GM21786 (cell line): ENCODE measurements around the gene CHRM1.
A peak's percentile ranks its signal among the peaks of the same experiment; 100 is the strongest.

ENCODE experiments used
- ATAC-seq: cut with Tn5 transposase; IDR thresholded peaks from one replicate; pipeline ENCODE4 v1.9.1; 2021; ENCODE audit not compliant: unreplicated experiment

Gene CHRM1

GRCh38 chr11:62908468-62909072, 12.6 kb downstream of the CHRM1 start:
- ATAC-seq = no peak

- peak; percentile 67 for ATAC-seq
These were observed 15.1 kb downstream of the CHRM1 start for GRCh38 chr11:62905927-62906531.

- no peak for ATAC-seq
These were observed 15.9 kb downstream of the CHRM1 start for GRCh38 chr11:62905296-62905695.

GRCh38 chr11:62902932-62903331, 18.2 kb downstream of the CHRM1 start:
- no peak for ATAC-seq

GRCh38 chr11:62898027-62898426, 23.1 kb downstream of the CHRM1 start:
- ATAC-seq = no peak

GRCh38 chr11:62897311-62897710, 23.9 kb downstream of the CHRM1 start:
- ATAC-seq = no peak

GRCh38 chr11:62896049-62896448, 25.1 kb downstream of the CHRM1 start:
- no peak for ATAC-seq

GRCh38 chr11:62895501-62895900, 25.7 kb downstream of the CHRM1 start:
- ATAC-seq = no peak

GRCh38 chr11:62892077-62892922, 28.9 kb downstream of the CHRM1 start:
- no peak for ATAC-seq

DNA sequence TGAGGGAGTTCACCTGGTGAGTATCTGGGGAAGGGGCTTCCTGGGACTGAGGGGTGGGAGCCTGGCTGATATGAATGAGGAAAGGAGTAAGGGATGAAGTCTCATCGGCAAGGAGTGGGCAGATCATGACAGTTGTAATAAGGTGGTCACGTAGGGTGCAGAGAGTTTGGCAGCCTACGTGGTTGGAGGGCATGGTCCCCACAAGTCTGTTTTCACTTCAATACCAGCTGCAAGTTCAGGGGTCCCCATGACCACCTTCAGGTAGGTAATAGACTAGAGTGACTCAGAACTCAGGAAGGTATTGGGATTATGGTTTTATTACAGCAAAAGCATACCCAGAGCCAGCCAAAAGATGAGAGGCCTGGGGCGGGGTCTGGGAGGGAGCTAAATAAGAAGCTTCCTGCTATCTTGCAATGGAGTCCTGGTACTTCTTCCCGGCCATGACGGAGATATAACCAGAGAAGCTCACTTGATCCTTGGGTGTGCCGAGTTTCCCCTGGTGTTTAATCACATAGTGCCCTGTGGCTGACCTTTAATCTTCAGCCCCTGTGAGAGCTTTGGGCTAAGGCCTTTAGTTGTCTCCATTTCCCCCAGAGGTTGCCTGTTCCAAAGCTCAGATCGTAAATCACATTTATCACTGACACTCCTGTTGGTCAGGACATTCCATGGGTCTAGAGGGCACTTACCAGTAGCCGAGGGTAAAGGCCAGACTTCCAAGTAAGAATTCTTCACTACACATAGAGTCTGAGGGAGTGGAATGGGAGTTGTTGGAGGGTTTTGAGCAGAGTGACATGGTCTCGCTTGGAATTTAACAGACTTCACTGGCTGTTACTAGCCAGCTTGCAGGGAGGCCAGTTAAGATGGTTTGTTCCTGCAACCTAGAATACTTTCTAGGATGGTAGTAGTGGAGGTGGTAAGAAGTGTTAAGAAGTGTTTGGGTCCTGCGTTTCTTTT, 31.4 kb downstream of the CHRM1 start:
- no peak for ATAC-seq

DNA sequence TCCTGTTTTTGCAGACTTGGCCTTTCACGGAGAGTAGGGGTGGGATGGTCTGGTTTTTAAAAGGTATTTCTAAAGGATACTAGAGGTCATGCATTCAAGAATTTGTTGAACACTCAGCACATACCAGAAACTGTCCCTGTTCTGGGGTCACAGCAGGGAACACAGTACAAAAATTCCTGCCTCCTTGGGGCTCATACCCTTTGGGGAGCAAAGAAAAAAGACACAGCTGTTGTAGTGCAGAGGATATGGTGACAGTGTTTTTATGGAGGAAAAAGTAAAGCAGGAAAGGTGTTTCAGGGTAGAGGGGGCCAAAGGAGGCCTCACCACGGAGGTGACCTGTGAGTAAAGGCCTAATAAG, 32.1 kb downstream of the CHRM1 start:
- ATAC-seq = no peak

- no peak for ATAC-seq
These were observed 32.8 kb downstream of the CHRM1 start for GRCh38 chr11:62888406-62888805.

DNA sequence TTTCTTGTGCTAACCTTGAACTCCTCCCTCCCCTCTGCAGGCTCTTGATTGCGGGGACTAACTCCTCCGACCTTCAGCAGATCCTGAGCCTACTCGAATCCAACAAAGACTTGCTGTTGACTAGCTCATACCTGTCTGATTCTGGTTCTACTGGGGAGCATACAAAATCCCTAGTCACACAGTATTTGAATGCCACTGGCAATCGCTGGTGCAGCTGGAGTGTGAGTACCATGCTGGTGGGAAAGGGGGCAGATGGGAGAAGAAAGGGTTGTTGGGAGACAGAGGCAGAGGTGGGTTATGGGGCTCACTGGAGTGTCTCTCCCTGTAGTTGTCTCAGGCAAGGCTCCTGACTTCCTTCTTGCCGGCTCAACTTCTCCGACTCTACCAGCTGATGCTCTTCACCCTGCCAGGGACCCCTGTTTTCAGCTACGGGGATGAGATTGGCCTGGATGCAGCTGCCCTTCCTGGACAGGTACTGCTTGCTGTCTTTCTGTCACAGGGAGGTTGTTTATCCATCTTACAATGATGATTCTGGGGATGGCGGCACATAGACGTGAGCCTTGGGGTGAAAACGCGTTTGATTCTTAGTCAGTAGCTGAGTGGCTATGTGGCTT, 35.9 kb downstream of the CHRM1 start:
- ATAC-seq = no peak

GRCh38 chr11:62883673-62884072, 37.5 kb downstream of the CHRM1 start:
- no peak for ATAC-seq

GRCh38 chr11:62882788-62883501, 38.2 kb downstream of the CHRM1 start:
- no peak for ATAC-seq

GRCh38 chr11:62882431-62882749, 38.8 kb downstream of the CHRM1 start:
- no peak for ATAC-seq

DNA sequence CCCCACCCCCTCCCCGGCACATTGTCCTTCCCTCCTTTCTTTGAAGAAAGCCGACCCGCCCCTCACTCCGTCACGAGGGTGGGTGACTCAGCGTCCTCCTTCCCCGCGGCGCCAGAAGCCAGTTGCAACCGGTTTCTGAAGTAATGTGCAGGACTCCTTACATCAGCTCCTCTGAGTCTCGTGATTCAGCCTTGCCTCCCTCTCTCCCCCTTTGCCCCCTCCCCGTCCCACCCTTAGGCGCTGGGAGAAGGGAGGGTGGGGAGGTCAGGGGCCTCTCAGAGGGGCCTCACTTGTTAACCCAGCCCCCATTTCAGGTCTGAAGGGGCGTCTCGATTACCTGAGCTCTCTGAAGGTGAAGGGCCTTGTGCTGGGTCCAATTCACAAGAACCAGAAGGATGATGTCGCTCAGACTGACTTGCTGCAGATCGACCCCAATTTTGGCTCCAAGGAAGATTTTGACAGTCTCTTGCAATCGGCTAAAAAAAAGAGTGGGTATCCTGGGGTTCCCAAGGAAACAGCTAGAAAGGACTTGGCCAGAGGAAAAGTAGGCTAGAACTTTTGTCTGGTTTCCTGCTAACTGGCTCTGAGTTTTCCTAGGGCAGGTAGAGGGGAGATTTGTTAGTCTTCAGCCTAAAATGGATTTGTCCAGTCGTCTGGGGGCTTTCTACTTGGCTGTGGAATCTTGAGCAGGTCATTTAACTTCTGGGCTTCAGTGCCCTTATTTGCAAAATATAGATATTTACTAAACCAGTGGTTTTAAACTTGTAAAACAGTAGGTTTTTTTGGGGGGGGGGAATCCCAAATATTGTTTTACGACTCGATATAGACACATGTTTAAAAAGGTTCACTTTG, 39.4 kb downstream of the CHRM1 start:
- peak; percentile 49 for ATAC-seq

DNA sequence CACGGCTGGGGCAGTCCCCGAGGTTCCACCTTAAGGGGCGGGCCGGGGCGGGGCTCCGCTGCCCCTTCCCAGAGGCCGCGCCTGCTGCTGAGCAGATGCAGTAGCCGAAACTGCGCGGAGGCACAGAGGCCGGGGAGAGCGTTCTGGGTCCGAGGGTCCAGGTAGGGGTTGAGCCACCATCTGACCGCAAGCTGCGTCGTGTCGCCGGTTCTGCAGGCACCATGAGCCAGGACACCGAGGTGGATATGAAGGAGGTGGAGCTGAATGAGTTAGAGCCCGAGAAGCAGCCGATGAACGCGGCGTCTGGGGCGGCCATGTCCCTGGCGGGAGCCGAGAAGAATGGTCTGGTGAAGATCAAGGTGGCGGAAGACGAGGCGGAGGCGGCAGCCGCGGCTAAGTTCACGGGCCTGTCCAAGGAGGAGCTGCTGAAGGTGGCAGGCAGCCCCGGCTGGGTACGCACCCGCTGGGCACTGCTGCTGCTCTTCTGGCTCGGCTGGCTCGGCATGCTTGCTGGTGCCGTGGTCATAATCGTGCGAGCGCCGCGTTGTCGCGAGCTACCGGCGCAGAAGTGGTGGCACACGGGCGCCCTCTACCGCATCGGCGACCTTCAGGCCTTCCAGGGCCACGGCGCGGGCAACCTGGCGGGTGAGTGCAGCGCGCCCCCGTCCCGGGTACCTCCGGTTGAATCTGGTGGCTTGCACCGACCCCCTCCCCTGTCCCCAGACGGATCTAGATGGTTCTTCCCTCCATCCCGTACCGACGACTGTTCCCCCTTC, 40.2 kb downstream of the CHRM1 start, which contains the start of gene SLC3A2:
Gene SLC3A2 (plus strand): TSS at position 94 of the 776 bp plus-strand sequence. CDS start 128 bp downstream, at position 222.
- ATAC-seq = peak; percentile 72
